22Rv1 (cell line): ENCODE results near the gene CSRP1.

Experiments used
- CTCF ChIP-seq: fragments of 450-650 bp; IDR thresholded peaks from 2 replicates; pipeline ENCODE4 v1.5.1; 2017; ENCODE audit warnings: mild to moderate bottlenecking
- ZFX ChIP-seq: fragments of 450-650 bp; IDR thresholded peaks from 2 replicates; pipeline ENCODE4 v1.6.1; 2017; ENCODE audit warnings: antibody characterized with exemption, borderline replicate concordance

DNA sequence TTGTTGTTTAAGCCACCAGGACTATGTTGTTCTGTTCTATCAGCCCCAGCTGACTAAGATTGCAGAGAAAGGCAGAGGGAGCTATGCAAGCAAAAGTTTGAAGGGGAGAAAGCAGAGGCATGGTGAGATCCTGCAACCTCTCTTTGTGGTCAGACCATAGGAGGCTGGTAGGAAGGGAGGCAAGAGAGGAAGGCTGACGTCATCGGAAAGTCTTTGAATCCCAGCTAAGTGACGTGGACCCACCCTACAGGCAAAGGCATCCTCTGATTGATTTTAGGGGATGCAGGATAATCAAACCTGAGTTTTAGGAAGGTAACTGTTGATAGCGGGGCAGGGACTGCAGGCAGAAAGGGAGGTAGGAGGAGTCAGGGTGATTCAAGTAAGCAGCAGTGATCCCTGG is 62.1 kb downstream of the CSRP1 start:
- TF ChIP-seq CTCF: no peak
- TF ChIP-seq ZFX: no peak
